ENCODE results near the gene SEPHS2.
"Not testable (repeated sequence)": the region's sequence is repeated elsewhere in the genome, so short reads cannot be mapped to it uniquely, and the experiment has no call there.

Gene SEPHS2

DNA sequence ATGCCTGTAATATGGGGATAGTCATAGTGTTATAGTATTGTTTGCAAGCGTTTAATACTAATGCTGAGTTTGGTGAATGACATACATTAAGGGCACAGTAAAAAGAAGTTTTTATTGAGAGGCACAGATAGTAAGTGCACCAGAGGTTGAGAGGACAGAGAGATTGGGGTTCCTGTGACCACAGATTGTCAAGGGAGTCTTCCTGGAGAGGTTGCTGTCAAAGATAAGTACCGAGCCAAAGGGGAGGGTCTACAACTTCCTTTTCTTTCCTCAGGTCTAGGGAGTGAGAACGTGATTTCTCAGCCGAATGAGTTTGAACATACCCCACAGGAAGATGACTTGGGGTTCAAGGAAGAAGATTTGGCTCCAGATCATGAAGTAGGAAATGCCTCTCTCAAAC is 48.6 kb downstream of the SEPHS2 start:
- no peak for DNase-seq

GRCh38 chr16:30396627-30397026 is 49.0 kb downstream of the SEPHS2 start:
- not testable (repeated sequence) for DNase-seq

DNA sequence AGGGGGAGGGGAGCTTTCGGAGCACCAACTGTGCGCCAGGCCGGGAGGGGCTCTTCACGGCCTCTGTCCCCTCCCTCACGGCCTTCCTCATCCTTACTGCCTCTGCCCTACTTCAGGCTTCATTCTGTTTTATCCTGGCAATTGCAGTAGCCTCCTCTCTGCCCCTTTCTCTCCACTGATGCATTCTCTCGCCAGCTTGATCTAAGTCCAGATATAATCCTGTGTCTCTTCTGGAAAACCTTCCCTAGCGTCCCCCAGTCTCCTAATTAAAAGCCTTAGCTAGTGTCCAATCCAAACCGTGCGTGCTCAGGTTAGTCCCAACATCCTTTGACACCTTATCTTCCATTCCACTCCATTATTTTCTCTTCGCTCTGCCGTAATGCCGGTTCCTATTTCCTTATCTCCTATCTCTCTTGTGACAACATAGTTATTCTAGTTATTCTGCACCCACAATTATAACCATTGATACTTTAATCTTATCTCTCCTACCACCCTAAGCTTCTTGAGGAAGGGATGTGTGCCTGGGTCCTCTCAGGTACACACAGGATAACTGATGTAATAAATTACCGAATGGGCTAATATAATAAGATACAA is 49.6 kb downstream of the SEPHS2 start:
- DNase-seq, result no peak

GRCh38 chr16:30395155-30395991 is 50.3 kb downstream of the SEPHS2 start, which contains the start of gene ZNF48:
Gene ZNF48, plus strand, starts transcription at chr16:30395420. Its CDS starts 375 bp downstream, at chr16:30395795.
- DNase-seq, result peak; percentile 61

DNA sequence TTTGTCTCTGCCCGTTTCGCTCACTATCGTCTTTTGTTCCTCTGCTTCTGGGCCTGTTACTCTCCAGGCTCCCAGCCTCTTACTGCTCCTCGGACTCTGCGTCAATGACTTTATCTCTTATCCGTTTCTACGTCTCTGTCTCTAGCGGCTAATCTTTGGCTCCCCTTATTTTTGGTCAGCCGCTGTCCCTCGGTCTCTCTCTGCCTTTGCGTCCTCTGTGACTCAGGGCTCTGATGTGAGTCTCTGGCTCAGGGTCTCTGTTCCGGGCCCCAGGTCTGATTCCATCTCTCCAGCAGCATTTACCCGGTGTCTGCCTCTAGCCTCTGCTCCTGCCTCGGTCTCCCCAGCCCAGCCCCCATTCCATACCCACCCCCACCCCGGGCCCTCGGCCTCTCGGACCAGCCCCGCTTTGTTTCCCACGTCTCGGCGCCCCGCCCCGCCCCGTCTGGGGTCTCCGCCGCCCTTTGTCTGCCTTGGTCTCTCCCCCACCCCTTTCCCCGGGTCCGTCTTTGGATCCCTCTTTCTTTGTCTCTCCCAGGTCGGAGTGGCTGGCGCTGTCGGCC is 51.0 kb downstream of the SEPHS2 start:
- no peak for DNase-seq

Data from activated CD4-positive, alpha-beta T cell treated with anti-CD3 and anti-CD28 coated beads for 48 hours (primary cell).